Nephron (organoid): ENCODE measurements around the gene RIPK3.

Source experiments
- H3K27ac Mint-ChIP-seq, 3 experiments: 2 replicates each; pipeline ENCODE4 v1.8.0; 2020; ENCODE audit warnings: mixed read lengths in 3 of 3, mild to moderate bottlenecking in 2 of 3, moderate library complexity in 1 of 3
- H3K27me3 Mint-ChIP-seq: 2 replicates; pipeline ENCODE4 v1.8.0; 2021; ENCODE audit warnings: low read depth, mild to moderate bottlenecking, moderate library complexity, mixed read lengths
- H3K36me3 Mint-ChIP-seq: 2 replicates; pipeline ENCODE4 v1.8.0; 2020; ENCODE audit warnings: low read depth, mixed read lengths
- H3K4me1 Mint-ChIP-seq: 2 replicates; pipeline ENCODE4 v1.8.0; 2020; ENCODE audit warnings: mixed read lengths
- H3K4me3 Mint-ChIP-seq, 3 experiments: 2 replicates each; pipeline ENCODE4 v1.8.0; 2020; ENCODE audit warnings: mild to moderate bottlenecking in 3 of 3, mixed read lengths in 3 of 3, moderate library complexity in 2 of 3
- H3K9me3 Mint-ChIP-seq: 2 replicates; pipeline ENCODE4 v1.8.0; 2020; ENCODE audit warnings: mixed read lengths
- TF ChIP-seq, protein P1 (sequence below), 3 experiments: fragments of 200-600 bp; sonication (generic); IDR thresholded peaks; one replicate each; pipeline ENCODE4 v1.5.0; 2021; ENCODE audit warnings: antibody characterized with exemption in 3 of 3; ENCODE audit not compliant: unreplicated experiment in 3 of 3

RIPK3 gene

DNA sequence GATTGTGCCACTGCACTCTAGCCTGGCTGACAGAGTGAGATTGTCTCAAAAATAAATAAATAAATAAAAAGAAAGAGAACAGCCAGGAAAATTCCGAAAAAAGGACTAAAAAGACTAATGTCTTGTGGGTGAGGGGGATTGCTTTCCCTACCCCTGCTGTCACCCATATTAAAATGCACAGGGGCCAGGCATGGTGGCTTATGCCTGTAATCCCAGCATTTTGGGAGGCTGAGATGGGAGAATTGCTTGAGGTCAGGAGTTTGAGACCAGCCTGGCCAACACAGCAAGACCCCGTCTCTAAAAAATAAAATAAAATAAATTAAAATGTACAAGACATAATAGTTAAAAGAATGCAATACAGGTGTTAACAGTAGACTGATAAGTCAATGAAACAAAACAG, 46.3 kb downstream of the RIPK3 start:
- H3K9me3 Mint-ChIP-seq: no peaks in the 10 kb centered on the region
- H3K4me3 Mint-ChIP-seq: no peak overlapping the region
- peaks cover 10% of the 10 kb centered on the region for H3K4me1 Mint-ChIP-seq
- no peaks in the 10 kb centered on the region for H3K27me3 Mint-ChIP-seq
- no peak overlapping the region for H3K27ac Mint-ChIP-seq
- TF ChIP-seq, protein P1, sequence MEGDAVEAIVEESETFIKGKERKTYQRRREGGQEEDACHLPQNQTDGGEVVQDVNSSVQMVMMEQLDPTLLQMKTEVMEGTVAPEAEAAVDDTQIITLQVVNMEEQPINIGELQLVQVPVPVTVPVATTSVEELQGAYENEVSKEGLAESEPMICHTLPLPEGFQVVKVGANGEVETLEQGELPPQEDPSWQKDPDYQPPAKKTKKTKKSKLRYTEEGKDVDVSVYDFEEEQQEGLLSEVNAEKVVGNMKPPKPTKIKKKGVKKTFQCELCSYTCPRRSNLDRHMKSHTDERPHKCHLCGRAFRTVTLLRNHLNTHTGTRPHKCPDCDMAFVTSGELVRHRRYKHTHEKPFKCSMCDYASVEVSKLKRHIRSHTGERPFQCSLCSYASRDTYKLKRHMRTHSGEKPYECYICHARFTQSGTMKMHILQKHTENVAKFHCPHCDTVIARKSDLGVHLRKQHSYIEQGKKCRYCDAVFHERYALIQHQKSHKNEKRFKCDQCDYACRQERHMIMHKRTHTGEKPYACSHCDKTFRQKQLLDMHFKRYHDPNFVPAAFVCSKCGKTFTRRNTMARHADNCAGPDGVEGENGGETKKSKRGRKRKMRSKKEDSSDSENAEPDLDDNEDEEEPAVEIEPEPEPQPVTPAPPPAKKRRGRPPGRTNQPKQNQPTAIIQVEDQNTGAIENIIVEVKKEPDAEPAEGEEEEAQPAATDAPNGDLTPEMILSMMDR (IDR thresholded peaks at IDR 0.05; ENCODE audit: unreplicated experiment in 3 of 3): no peak
- H3K36me3 Mint-ChIP-seq: peaks cover 28% of the 10 kb centered on the region

DNA sequence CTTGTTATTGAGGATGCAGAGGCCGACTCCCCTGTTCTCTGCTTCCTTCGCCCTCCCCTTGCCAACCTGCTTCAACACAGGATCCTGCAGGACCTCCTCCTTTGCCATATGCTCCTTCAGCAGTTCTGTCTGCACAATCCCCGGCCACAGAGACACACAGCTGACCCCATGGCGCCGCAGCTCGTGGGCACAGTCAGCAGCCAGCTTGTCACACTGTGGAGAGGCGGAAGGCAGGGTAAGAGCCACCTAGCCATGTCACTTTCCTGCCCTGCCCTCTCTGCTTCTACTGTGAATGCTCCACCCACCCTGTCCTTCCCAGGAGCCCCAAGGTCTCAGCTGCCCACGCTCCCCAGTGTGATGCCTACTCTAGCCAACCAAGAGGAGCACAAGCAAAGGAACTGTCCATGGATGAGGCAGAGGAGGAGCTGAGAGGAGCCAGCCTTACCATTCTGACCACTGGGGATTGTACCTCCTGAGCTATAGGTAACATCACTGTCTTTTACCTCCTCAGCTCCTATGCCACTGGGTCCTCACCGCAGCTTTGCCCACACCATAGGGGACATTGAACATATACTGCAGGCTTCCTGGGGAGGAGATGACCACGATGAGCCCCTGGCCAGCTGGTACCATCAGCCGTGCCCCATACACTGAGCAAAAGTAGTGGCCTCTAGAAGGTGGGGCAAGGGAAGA, 47.5 kb downstream of the RIPK3 start:
- Mint-ChIP-seq H3K9me3 (no peaks in the 10 kb centered on the region), H3K27ac (no peak overlapping the region), H3K36me3 (peaks cover 25% of the 10 kb centered on the region), H3K27me3 (no peaks in the 10 kb centered on the region), H3K4me3 (no peak overlapping the region), H3K4me1 (peaks cover 4% of the 10 kb centered on the region)
- TF ChIP-seq, protein P1 (IDR thresholded peaks at IDR 0.05; ENCODE audit: unreplicated experiment in 3 of 3): no peak

DNA sequence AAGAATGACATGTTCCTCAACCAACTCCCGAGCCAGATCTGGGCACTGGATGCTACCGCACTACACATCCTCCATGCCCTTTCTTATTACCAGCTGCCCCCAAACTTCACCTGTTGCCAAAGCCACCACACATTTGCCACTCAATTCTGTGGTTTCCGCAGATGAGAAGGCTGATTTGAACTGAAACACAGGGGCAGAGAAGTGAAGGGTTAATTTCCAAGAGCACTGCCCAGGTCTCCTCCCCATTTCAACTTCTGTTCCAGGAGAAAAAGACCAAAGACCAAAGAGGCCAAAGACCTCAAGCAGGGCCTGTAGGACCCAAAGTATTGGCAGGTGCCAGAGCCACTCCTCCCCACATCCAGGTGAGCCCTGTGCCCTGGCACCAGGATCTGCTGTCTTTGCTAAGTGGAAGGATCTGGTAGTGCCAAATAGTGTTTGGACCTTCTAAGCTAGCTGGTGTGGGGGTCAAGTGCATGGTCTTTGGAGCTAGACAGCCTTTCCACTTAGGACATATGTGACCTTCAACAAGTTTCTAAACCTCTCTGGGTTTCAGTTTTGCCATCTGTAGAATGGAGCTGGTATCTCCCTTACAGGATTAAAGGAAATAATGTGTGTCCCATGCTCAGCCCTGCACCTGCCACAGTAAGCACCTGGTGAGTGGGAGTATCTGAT, 48.2 kb downstream of the RIPK3 start:
- TF ChIP-seq, protein P1 (IDR thresholded peaks at IDR 0.05; ENCODE audit: unreplicated experiment in 3 of 3): no peak
- no peaks in the 10 kb centered on the region for H3K9me3 Mint-ChIP-seq
- H3K4me1 Mint-ChIP-seq: peaks cover under 1% of the 10 kb centered on the region
- H3K36me3 Mint-ChIP-seq: peaks cover 23% of the 10 kb centered on the region
- H3K4me3 Mint-ChIP-seq: no peak overlapping the region
- no peak overlapping the region for H3K27ac Mint-ChIP-seq
- H3K27me3 Mint-ChIP-seq: no peaks in the 10 kb centered on the region

- Mint-ChIP-seq H3K9me3 (no peaks in the 10 kb centered on the region), H3K4me3 (no peak overlapping the region), H3K36me3 (peaks cover 23% of the 10 kb centered on the region), H3K27me3 (no peaks in the 10 kb centered on the region), H3K4me1 (no peaks in the 10 kb centered on the region), H3K27ac (no peak overlapping the region)
- TF ChIP-seq, protein P1 (IDR thresholded peaks at IDR 0.05; ENCODE audit: unreplicated experiment in 3 of 3): no peak
Measured at GRCh38 chr14:24290746-24291145, 49.0 kb downstream of the RIPK3 start.

DNA sequence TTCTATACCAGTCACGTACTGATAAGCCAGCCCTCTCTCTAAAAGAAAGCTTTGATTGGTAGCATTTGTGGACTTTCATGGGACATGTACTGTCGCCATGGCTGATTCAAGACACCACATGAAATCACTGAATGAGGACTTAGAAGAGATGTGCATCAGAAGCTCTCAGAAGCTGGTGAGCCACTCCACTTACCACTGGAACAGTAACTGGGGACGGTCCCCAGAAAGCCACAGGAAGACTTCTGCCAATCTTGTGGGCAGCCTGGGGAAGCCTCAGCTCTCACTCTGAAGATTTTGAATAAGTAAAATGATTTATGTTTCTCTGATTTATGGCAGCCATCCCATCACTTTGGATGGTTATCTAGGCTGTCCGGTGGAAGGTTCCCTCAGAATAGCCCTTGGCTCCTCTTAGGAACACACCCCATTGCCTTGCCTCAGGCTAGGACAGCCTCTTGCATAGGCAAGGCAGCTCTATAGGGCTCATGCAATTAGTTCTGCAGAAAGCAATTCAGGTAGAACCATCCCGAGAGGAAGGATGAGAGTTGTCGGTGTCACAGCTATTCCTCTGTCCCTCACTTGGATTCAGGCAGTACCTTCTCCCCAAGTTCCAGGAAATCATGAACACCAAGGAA, 50.0 kb downstream of the RIPK3 start:
- H3K27ac Mint-ChIP-seq: no peak overlapping the region
- no peaks in the 10 kb centered on the region for H3K4me1 Mint-ChIP-seq
- TF ChIP-seq, protein P1 (IDR thresholded peaks at IDR 0.05; ENCODE audit: unreplicated experiment in 3 of 3): no peak
- H3K36me3 Mint-ChIP-seq: peaks cover 19% of the 10 kb centered on the region
- H3K4me3 Mint-ChIP-seq: no peak overlapping the region
- H3K27me3 Mint-ChIP-seq: no peaks in the 10 kb centered on the region
- no peaks in the 10 kb centered on the region for H3K9me3 Mint-ChIP-seq
